Thymus (tissue), 11 donors: ENCODE data around the gene TPRA1. TPM values are rescaled to one million over a fixed set of nuclear protein-coding genes. Genes with fewer than 3 reads are reported as not detected.
A peak's percentile ranks its signal among the peaks of the same experiment; 100 is the strongest.

ENCODE experiments used
- DNase-seq, 9 donors: peaks; one replicate each; pipeline ENCODE4 v3.0.0-alpha.2; 2013; ENCODE audit warnings: low spot score in 9 of 9, low read depth in 6 of 9, missing footprints in 1 of 9
- H3K27ac ChIP-seq, 2 donors: one replicate each; pipeline ENCODE4 v1.5.1; 2013; ENCODE audit warnings: control low read depth in 1 of 2, low read depth in 1 of 2, low read length in 1 of 2, mild to moderate bottlenecking in 1 of 2, moderate library complexity in 1 of 2
- H3K27me3 ChIP-seq, 2 donors: one replicate each; pipeline ENCODE4 v1.5.1; 2013; ENCODE audit warnings: low read length in 1 of 2; ENCODE audit not compliant: control insufficient read depth in 2 of 2, insufficient read depth in 1 of 2
- H3K36me3 ChIP-seq, 2 donors: one replicate each; pipeline ENCODE4 v1.5.1; 2013; ENCODE audit warnings: low read length in 1 of 2, mild to moderate bottlenecking in 1 of 2, moderate library complexity in 1 of 2; ENCODE audit not compliant: control insufficient read depth in 2 of 2, insufficient read depth in 2 of 2
- H3K4me1 ChIP-seq, 2 donors: one replicate each; pipeline ENCODE4 v1.5.1; 2013; ENCODE audit warnings: low read length in 2 of 2; ENCODE audit not compliant: control insufficient read depth in 2 of 2, insufficient read depth in 2 of 2
- H3K4me3 ChIP-seq, 2 donors: one replicate each; pipeline ENCODE4 v1.5.1; 2013; ENCODE audit warnings: low read length in 2 of 2, control low read depth in 1 of 2, mild to moderate bottlenecking in 1 of 2
- H3K9me3 ChIP-seq, 2 donors: one replicate each; pipeline ENCODE4 v1.5.1; 2013; ENCODE audit warnings: low read length in 1 of 2, mild to moderate bottlenecking in 1 of 2; ENCODE audit not compliant: control insufficient read depth in 2 of 2, insufficient read depth in 1 of 2
- WGBS: extraction: QIAGEN DNeasy Blood & Tissue Kit; methylation state at CpG from one replicate; pipeline ENCODE4 v1.1.7; 2013; 5-methylcytosine and 5-hydroxymethylcytosine counted together
- polyA plus RNA-seq: library from polyadenylated mRNA; stranded (reverse); fragments of 200-250 nt; gene quantifications from one replicate; pipeline ENCODE4 v1.2.3, GENCODE V29; 2013
- total RNA-seq: library from RNA; stranded (reverse); fragments of 120-200 nt; gene quantifications from one replicate; pipeline ENCODE4 v1.2.4, GENCODE V29; 2013
- donor health status: healthy.

TPRA1 gene
- total and polyA plus RNA-seq, 2 donors = 15.9 to 20.0 TPM

DNA sequence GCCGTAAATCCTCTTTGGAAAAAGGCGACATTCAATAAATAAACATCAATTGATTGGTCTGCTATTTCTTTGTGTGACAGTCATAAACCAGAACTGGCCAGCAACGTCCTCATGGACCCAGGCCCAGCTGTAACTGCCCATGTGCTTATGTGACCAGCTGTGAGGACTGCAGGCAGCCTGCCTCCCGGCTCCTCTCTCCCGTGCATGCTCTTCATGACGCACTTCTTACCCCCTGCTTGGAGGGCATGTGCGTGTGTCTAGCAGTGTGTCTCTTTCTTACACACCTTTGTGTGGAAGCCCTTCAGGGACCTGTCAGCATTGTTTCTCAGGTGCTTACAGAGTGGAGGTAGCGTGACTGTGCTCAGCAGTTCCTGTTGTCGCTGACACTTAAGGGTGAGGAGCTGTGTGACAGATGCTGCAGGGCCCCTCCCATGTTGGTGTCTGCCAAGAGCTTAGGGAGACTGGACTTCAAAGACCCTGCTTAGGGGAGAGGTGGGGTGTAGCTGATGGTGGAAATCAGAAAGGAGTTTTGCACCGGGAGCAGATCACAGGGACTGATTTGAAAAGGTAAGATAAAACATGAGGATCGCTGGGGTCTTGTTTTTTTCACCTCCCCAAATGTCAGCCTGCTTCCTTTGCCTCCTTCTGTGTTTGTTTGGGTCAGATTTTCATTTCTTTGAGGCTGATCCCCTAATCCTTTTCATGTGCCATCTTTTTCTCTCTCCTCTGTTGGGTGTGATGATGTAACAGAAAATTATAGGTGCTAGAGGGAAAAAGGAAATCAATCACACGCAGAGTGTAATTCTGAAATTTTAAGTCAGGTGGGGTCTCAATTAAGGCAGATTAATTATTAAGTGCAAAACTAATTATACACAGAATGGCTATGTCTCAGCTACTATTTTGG, 40.5 kb upstream of the TPRA1 start:
- WGBS = 95% methylated on average over 12 of the region's 12 CpGs
- DNase-seq = peak in 1 of 9 donors; percentile 28
- H3K4me1 ChIP-seq = peaks cover 0 to 16% of the 10 kb centered on the region in 2 donors
- peaks cover 0 to 5% of the 10 kb centered on the region in 2 donors for H3K9me3 ChIP-seq
- peaks cover 17 to 27% of the 10 kb centered on the region in 2 donors for H3K27me3 ChIP-seq
- H3K36me3 ChIP-seq = no peaks in the 10 kb centered on the region
- no peak overlapping the region for H3K27ac ChIP-seq
- no peak overlapping the region for H3K4me3 ChIP-seq

DNA sequence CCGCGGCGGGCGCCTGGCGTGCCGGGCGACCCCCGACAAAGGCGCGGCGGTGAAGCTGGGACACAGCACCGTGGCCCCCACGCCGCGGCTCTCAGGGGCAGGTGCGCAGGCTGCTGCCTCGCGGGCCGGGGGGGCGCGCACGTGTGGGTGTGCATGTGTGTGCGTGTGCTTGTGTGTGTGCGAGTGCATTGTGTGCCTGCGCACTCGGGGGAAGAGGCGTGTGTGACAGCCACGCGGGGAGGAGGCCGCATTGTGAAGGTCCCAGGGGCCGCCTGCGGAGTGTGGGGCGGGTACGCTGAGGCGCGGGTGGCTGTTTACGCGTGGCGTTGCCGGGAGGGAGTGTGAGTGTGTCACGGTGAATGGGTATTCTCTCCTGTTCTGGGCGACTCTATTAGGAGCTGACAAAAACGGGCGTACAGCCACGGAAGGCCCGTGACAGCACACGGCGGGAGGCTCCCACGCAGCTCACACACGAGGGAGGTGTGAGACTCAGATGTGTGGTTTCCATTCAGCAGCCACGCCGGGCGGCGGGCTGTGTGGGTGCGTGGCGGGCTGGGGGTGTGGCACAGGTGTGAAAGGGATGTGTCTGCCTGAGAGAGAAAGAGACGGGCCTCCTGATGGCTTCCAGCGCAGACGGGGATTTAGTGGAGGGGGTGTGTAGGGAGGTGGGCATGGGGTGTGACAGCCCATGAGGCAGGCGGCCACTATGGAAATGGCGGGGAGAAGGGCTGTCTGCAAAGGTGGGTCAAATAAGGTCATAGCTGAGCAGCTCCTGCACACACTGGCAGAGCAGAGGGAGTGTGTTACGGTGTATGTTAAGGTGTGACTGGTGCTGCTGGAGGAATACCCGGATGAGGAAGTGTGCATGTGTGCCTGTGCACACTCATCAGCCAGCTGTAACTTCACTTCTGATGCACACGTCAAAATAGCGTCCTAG, 39.2 kb upstream of the TPRA1 start:
- no peak overlapping the region for H3K27ac ChIP-seq
- peak overlapping the region; percentile 17 to 60 for H3K4me3 ChIP-seq
- peaks cover 0 to 5% of the 10 kb centered on the region in 2 donors for H3K9me3 ChIP-seq
- H3K4me1 ChIP-seq = peaks cover 0 to 16% of the 10 kb centered on the region in 2 donors
- WGBS = 27% methylated on average over 65 of the region's 65 CpGs
- peak in 2 of 9 donors; percentile 25 to 50 for DNase-seq
- no peaks in the 10 kb centered on the region for H3K36me3 ChIP-seq
- peaks cover 17 to 27% of the 10 kb centered on the region in 2 donors for H3K27me3 ChIP-seq

DNA sequence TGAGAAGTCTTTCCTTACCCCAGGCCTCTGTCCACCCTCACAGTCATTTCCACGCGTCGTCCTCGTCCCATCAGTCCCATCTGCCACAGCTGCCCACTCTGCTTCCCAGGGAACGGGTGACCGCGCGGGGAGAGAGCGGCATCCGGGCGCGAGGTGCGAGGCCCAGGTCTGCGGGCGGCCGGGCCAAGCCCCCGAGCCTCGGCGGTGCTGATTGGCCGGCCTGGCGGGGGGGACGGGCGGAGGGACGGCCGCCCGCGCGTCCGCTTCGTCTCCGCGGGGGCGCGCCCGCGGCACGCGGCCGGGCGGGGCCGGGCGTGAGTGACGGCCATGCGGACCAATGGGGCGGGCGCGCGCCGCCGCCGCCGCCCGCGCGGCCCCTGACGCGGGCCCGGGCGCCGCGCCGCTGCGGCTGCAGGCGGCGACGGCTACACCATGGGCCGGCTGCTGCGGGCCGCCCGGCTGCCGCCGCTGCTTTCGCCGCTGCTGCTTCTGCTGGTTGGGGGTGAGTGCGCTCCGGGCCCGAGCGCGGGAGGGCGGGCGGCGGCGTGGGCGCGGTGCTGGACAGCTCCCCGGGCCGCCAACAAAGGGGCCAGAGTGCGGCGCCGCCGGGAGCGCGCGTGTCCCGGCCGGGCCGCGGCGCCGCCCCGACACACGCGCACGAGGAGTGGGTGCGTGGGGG, 38.4 kb upstream of the TPRA1 start, which contains the start of gene PODXL2:
Gene PODXL2, plus strand, starts transcription at position 398 of the 679 bp plus-strand sequence. Its CDS starts 35 bp downstream, at position 433.
- H3K9me3 ChIP-seq = peaks cover 0 to 5% of the 10 kb centered on the region in 2 donors
- DNase-seq = peak in 2 of 9 donors; percentile 21 to 30
- WGBS = 7% methylated on average over 105 of the region's 105 CpGs
- no peak within 1 kb of the TSS for H3K27ac ChIP-seq
- H3K4me1 ChIP-seq = peaks cover 0 to 16% of the 10 kb centered on the region in 2 donors
- H3K27me3 ChIP-seq = peaks cover 17 to 27% of the 10 kb centered on the region in 2 donors
- H3K36me3 ChIP-seq = no peaks in the 10 kb centered on the region
- peak within 1 kb of the TSS; percentile 17 to 60 for H3K4me3 ChIP-seq

DNA sequence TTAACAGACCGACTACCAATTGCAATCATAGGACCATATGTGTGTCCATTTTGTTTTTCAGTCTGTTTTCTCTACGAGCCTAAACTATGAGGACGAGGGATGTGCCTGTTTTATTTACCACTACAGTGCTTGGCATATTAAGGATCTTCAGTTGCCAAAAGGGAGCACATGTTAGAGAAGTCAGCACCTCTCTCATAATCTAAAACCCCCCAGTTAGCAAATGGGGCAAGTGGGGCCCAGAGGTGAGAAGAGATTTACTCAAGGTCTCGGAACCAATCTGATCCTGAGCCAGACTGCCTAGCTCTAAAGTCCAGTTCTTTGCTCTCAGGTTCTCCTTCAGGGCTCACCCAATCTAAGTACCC, 37.9 kb upstream of the TPRA1 start:
- no peak for DNase-seq
- H3K9me3 ChIP-seq = peaks cover 0 to 5% of the 10 kb centered on the region in 2 donors
- H3K4me1 ChIP-seq = peaks cover 0 to 16% of the 10 kb centered on the region in 2 donors
- H3K27ac ChIP-seq = no peak overlapping the region
- peaks cover 17 to 27% of the 10 kb centered on the region in 2 donors for H3K27me3 ChIP-seq
- peaks cover 0 to 2% of the 10 kb centered on the region in 2 donors for H3K36me3 ChIP-seq
- no peak overlapping the region for H3K4me3 ChIP-seq
- 96% methylated on average over 4 of the region's 4 CpGs for WGBS

DNA sequence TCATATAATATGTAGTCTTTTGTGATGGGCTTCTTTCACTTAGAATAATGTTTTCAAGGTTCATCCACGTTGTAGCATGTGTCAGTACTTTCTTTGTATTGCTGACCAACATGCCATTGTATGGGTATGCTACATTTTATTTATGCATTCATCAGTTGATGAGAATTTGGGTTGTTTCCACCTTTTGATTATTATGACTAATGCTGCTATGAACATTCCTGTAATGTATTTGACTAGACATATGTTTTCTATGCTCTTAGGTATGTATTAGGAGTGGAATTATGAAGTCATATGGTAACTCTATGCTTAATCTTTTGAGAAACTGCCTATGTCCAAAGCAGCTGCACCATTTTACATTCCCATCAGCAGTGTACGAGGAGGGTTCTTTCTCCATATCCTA, 35.3 kb upstream of the TPRA1 start:
- no peak for DNase-seq
- H3K4me3 ChIP-seq = no peak overlapping the region
- no peak overlapping the region for H3K27ac ChIP-seq
- WGBS = 69% methylated on average over 2 of the region's 2 CpGs
- peaks cover 19 to 21% of the 10 kb centered on the region in 2 donors for H3K36me3 ChIP-seq
- H3K27me3 ChIP-seq = peaks cover 17 to 23% of the 10 kb centered on the region in 2 donors
- peaks cover 0 to 5% of the 10 kb centered on the region in 2 donors for H3K9me3 ChIP-seq
- peaks cover 0 to 12% of the 10 kb centered on the region in 2 donors for H3K4me1 ChIP-seq

DNA sequence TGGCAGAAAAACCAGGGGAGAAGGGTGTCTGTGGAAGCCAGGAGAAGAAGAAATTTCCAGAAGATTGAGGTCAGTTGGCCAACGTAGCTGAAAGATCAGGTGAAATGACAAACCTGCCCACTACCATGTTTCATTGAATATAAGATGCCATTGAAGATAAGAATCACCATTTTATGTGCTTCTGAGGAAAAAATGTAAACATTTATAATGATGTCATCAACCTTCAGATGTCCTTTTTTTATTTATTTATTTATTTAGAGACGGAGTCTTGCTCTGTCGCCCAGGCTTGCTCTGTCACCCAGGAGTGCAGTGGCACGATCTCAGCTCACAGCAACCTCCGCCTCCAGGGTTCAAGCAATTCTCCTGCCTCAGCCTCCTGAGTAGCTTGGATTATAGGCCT, 33.5 kb upstream of the TPRA1 start:
- 94% methylated on average over 5 of the region's 5 CpGs for WGBS
- no peaks in the 10 kb centered on the region for H3K4me1 ChIP-seq
- no peak for DNase-seq
- H3K27ac ChIP-seq = no peak overlapping the region
- no peaks in the 10 kb centered on the region for H3K9me3 ChIP-seq
- peaks cover 30 to 36% of the 10 kb centered on the region in 2 donors for H3K36me3 ChIP-seq
- no peak overlapping the region for H3K4me3 ChIP-seq
- peaks cover 9 to 12% of the 10 kb centered on the region in 2 donors for H3K27me3 ChIP-seq

DNA sequence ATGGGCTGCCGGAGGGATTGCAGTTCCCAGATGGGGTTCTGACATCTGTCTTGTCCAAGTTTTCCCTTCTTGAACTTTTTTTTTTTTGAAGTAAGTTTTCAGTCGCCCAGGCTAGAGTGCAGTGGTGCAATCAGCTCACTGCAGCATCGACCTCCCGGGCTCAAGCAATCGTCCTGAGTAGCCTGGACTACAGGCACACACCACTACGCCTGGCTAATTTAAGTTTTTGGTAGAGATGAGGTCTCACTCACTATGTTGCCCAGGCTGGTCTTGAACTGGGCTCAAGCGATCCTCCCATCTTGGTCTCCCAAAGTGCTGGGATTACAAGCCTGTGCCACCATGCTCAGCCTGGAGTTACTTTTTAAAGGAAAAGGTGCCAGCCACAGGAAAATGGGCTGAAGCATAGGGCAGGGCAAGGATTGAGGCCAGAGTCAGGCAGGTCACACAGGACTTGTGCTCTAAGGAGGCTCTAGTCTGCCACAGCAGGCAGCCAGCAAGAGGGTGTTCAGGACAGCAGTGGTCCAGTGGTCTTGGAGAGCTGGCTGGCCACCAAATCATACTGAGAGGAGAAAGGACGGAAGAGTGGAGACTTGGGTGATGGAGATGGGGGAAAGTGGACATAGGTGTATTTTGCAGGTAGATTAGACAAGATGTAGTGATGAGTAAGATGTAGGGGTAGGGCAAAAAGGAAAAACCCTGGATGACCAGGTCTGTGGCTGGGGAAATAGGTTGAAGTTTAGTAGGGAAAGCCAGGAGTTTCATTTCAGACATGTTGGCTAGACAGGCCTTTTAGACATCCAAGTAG, 32.4 kb upstream of the TPRA1 start:
- WGBS = 98% methylated on average over 8 of the region's 8 CpGs
- Histone ChIP-seq H3K36me3 (peaks cover 41 to 47% of the 10 kb centered on the region in 2 donors), H3K9me3 (no peaks in the 10 kb centered on the region), H3K27me3 (peaks cover under 1 to 2% of the 10 kb centered on the region in 2 donors), H3K27ac (no peak overlapping the region), H3K4me3 (no peak overlapping the region), H3K4me1 (no peaks in the 10 kb centered on the region)
- no peak for DNase-seq

DNA sequence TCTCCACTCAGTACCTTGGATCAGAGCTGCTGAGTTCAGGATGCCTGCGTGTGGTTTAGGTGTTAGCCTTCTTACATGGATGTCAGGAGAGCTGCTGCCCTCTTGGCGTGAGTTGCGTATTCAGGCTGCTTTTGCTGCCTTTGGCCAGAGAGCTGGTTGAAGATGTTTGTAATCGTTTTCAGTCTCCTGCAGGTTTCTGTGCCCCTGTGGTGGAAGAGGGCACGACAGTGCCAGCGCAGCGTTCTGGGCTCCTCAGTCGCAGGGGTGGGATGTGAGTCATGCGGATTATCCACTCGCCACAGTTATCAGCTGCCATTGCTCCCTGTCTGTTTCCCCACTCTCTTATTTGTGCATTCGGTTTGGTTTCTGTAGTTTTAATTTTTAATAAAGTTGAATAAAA, 31.5 kb upstream of the TPRA1 start:
- Histone ChIP-seq H3K27ac (no peak overlapping the region), H3K4me1 (no peaks in the 10 kb centered on the region), H3K4me3 (no peak overlapping the region), H3K9me3 (no peaks in the 10 kb centered on the region), H3K36me3 (peaks cover 50 to 57% of the 10 kb centered on the region in 2 donors), H3K27me3 (no peaks in the 10 kb centered on the region)
- 97% methylated on average over 11 of the region's 11 CpGs for WGBS
- DNase-seq = no peak
